Measurements from ENCODE around the gene IGFBP7. TPM values are rescaled to one million over a fixed set of nuclear protein-coding genes. Genes with fewer than 3 reads are reported as not detected.
"Not testable (repeated sequence)": the region's sequence is repeated elsewhere in the genome, so short reads cannot be mapped to it uniquely, and the experiment has no call there.

IGFBP7 gene
- total RNA-seq, 6 experiments from 2014 or later, result 46.2 to 347 (median 163) TPM

- ATAC-seq, result no peak
- Histone ChIP-seq H3K9me3 (no peaks in the 10 kb centered on the region), H3K4me1 (no peaks in the 10 kb centered on the region), H3K36me3 (no peaks in the 10 kb centered on the region), H3K27ac (no peak overlapping the region), H3K27me3 (no peaks in the 10 kb centered on the region), H3K4me3 (no peak overlapping the region)
- TF ChIP-seq POLR2A (IDR thresholded peaks at IDR 0.05) (no peak), CTCF (IDR thresholded peaks at IDR 0.05) (no peak)
- no peak for DNase-seq
- intact Hi-C loops (cut with DNase I), result no loop called here
- WGBS (ENCODE audit: insufficient coverage, low coverage, low lambda C conversion rate, missing lambda C conversion rate), result 59% methylated on average over 5 of the region's 5 CpGs
These were observed 48.8 kb downstream of the IGFBP7 start for GRCh38 chr4:57061395-57061794.

DNA sequence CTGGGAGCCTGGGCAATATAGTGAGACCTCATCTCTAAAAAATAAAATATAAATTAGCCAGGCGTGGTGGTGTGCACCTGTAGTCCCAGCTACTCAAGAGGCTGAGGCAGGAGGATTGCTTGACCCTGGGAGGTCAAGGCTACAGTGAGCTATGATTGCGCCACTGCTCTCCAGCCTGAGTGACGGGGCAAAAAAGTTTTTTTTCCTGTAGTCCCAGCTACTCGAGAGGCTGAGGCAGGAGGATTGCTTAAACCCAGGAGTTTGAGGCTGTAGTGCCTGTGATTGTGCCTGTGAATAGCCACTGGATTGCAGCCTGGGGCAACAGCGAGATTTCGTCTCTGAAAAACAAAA lies 49.5 kb downstream of the IGFBP7 start:
- H3K27ac ChIP-seq; H3K27me3 ChIP-seq; intact Hi-C loops (cut with DNase I); DNase-seq; H3K36me3 ChIP-seq; ATAC-seq; H3K9me3 ChIP-seq; H3K4me3 ChIP-seq; H3K4me1 ChIP-seq: not testable (repeated sequence)
- WGBS (ENCODE audit: insufficient coverage, low coverage, low lambda C conversion rate, missing lambda C conversion rate), result 45% methylated on average over 5 of the region's 6 CpGs

DNA sequence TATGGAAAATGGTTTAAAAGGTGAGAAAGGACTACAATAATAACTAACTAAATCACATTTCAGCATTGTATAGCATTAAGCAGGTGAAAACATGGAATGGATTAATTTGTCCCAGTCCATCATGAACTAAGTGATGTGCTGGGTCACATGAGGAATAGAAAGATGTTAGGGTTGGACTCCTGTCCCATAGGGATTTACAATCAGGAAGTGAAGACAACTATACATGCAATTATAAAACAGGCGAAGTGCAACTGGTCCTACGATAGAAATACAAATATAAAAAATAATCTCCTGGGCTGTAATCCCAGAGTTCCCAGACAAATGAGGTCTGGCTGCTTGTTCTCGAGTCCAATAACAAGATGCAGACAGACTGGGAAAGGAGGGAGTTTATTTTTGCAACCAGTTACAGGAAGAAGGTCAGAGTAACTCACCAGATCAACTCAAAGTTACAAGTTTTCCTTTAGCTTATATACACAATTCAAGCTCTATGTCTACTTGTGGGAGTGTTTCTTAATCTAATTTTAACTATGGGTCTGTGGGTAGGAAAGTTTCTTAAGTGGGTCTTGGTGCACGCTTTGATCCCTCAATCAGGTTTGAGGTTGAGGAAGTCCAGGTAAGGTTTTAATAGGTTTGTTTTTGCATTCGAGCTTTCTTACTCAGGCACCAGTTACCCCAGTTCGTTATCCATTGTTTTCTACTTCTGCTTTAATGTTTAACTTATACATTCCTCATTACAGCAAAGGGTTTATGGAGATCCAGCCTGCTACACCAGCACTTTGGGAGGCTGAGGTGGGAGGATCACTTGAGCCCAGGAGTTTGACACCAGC lies 50.1 kb downstream of the IGFBP7 start:
- 66% methylated on average over 6 of the region's 6 CpGs for WGBS (ENCODE audit: insufficient coverage, low coverage, low lambda C conversion rate, missing lambda C conversion rate)
- no peaks in the 10 kb centered on the region for H3K4me1 ChIP-seq
- H3K36me3 ChIP-seq, result no peaks in the 10 kb centered on the region
- TF ChIP-seq CTCF (IDR thresholded peaks at IDR 0.05) (no peak), POLR2A (IDR thresholded peaks at IDR 0.05) (no peak)
- ATAC-seq, result no peak
- DNase-seq, result no peak
- H3K4me3 ChIP-seq, result no peak overlapping the region
- intact Hi-C loops (cut with DNase I), result no loop called here
- H3K9me3 ChIP-seq, result no peaks in the 10 kb centered on the region
- H3K27me3 ChIP-seq, result no peaks in the 10 kb centered on the region
- no peak overlapping the region for H3K27ac ChIP-seq

DNA sequence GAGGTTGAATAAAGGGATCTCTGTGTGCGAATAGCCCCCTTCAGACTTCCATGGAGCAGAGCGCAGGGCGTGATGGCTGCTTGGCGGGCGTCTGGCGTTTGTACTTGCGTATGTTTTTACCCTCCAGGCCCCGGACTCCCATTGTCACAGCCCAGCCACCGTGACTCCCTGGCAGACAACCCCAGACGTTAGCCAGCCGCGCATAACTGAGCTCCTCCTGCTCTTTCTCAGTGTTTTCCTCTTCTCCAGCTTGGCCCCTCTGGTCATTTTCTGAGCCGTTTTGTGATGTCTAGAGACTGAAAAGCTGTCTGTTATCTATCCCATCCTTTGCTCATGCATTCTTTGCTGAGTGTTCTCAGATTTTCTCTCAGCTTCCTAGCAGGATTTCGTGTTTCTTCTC lies 54.3 kb downstream of the IGFBP7 start:
- H3K9me3 ChIP-seq, result no peaks in the 10 kb centered on the region
- ATAC-seq, result peak in 3 of 4 donors; percentile 14 to 37 (median 21)

More for the DNA sequence above, 54.3 kb downstream of the IGFBP7 start:
- no peak overlapping the region for H3K4me3 ChIP-seq
- no peaks in the 10 kb centered on the region for H3K4me1 ChIP-seq
- H3K27me3 ChIP-seq, result no peaks in the 10 kb centered on the region
- peak overlapping the region in 2 of 3 donors; percentile 29 to 51 for H3K27ac ChIP-seq
- no peaks in the 10 kb centered on the region for H3K36me3 ChIP-seq
- intact Hi-C loops (cut with DNase I), result no loop called here
- TF ChIP-seq CTCF (IDR thresholded peaks at IDR 0.05) (no peak), POLR2A (IDR thresholded peaks at IDR 0.05) (no peak)
- no peak for DNase-seq
- WGBS (ENCODE audit: insufficient coverage, low coverage, low lambda C conversion rate, missing lambda C conversion rate), result 60% methylated on average over 14 of the region's 14 CpGs

All from right lobe of liver (tissue), 6 donors.